Calu3 (cell line): Measurements from ENCODE around the gene SMIM29. TPM values are rescaled to one million over a fixed set of nuclear protein-coding genes. Genes with fewer than 3 reads are reported as not detected.

Experiments used
- BruUV-seq: library from RNA; stranded (reverse); fragments of 400-500 nt; replicated peaks from 2 replicates; lab custom pipeline; 2021; lab: Mats Ljungman, UMichigan
- CTCF ChIA-PET: fragments of 300-600 bp; sonication (Branson Sonifier 250); formaldehyde crosslinking; loops from one replicate; lab custom pipeline; 2022; ENCODE audit warnings: antibody characterized with exemption; lab: Charles Lee
- DNase-seq: peaks from one replicate; pipeline ENCODE4 v3.0.0; 2022
- H3K27ac Mint-ChIP-seq: one replicate; pipeline ENCODE4 v1.8.0; 2022; ENCODE audit warnings: mixed read lengths; ENCODE audit not compliant: unreplicated experiment
- H3K27me3 Mint-ChIP-seq: one replicate; pipeline ENCODE4 v1.8.0; 2022; ENCODE audit warnings: mixed read lengths; ENCODE audit not compliant: unreplicated experiment
- H3K36me3 Mint-ChIP-seq: one replicate; pipeline ENCODE4 v1.8.0; 2022; ENCODE audit warnings: mild to moderate bottlenecking, moderate library complexity, mixed read lengths; ENCODE audit not compliant: insufficient read depth, unreplicated experiment
- H3K4me1 Mint-ChIP-seq: one replicate; pipeline ENCODE4 v1.8.0; 2022; ENCODE audit warnings: mild to moderate bottlenecking, low read depth, mixed read lengths; ENCODE audit not compliant: unreplicated experiment
- H3K4me3 Mint-ChIP-seq: one replicate; pipeline ENCODE4 v1.8.0; 2022; ENCODE audit warnings: mild to moderate bottlenecking, low read depth, moderate library complexity, mixed read lengths; ENCODE audit not compliant: unreplicated experiment
- H3K9me3 Mint-ChIP-seq: one replicate; pipeline ENCODE4 v1.8.0; 2022; ENCODE audit warnings: low read depth, mixed read lengths; ENCODE audit not compliant: unreplicated experiment
- intact Hi-C: fragments of 100-400 bp; cut with micrococcal nuclease; formaldehyde crosslinking; loops from one replicate; pipeline ENCODE4 v1.10.0; 2022; ENCODE audit not compliant: unreplicated experiment
- total RNA-seq: library from RNA; stranded (reverse); gene quantifications from 2 replicates; pipeline ENCODE4 v1.2.3, GENCODE V29; 2022
- TF ChIP-seq, protein P1 (sequence below): fragments of 200-600 bp; IDR thresholded peaks from one replicate; pipeline ENCODE4 v1.8.0; 2022; ENCODE audit warnings: antibody characterized with exemption; ENCODE audit not compliant: unreplicated experiment

Gene SMIM29
- total RNA-seq, 1 experiment from 2014 or later, result 59.2 TPM

DNA sequence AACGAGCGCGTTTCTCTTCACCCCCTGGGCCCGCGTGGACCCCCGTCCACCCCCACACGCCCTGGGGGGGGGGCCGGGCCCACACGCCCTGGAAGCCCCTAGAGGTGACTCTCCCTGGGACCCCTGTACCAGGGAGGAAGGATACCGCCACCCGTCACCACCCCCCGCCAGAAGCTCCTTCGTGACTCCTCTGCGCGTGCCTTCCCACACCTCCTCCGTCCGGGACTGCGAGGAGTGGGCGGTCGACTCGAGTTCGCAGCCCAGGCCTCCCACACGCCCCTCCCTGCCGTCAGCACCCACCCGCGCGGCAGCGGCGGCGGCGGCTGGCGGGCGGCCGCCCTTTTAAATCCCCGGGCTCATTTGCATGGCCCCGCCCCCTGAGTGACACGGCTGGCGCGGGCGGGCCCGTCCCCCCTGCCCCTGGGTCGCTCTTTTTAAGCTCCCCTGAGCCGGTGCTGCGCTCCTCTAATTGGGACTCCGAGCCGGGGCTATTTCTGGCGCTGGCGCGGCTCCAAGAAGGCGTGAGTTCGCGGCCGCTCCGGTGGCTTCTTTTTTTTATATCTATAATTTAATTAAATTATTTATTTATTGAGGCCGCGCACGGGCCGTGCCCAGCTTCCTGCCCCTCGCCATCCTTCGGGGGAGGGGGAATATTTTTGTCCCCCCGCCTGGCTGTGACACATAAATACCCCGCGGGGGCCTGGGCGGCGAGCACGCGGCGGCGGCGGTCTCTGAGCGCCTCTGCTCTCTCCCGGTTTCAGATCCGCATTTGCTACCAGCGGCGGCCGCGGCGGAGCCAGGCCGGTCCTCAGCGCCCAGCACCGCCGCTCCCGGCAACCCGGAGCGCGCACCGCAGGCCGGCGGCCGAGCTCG is 12.1 kb downstream of the SMIM29 start, which contains the start of gene HMGA1:
Gene HMGA1, plus strand, starts transcription at position 431 of the 873 bp plus-strand sequence. CDS start 3,908 bp downstream, outside the sequence.
- CTCF ChIA-PET, result interaction anchor here (0.6 to 1.4 kb wide), 14 partner anchors 10 to 491 kb away, joined by 3 to 20 read pairs (median 4); no protein-coding TSS in a partner anchor
- Mint-ChIP-seq H3K27me3 (no peaks in the 10 kb centered on the region), H3K4me3 (peak within 1 kb of the TSS; percentile 81), H3K4me1 (peaks cover 57% of the 10 kb centered on the region), H3K27ac (peak within 1 kb of the TSS; percentile 97), H3K9me3 (no peaks in the 10 kb centered on the region), H3K36me3 (peaks cover 69% of the 10 kb centered on the region)
- intact Hi-C loops, result loop anchor here (5.0 kb wide), 1 partner anchor 519 kb away; no protein-coding TSS in a partner anchor
- no TSS peak for BruUV-seq
- DNase-seq, result peak; percentile 98
- TF ChIP-seq, protein P1, sequence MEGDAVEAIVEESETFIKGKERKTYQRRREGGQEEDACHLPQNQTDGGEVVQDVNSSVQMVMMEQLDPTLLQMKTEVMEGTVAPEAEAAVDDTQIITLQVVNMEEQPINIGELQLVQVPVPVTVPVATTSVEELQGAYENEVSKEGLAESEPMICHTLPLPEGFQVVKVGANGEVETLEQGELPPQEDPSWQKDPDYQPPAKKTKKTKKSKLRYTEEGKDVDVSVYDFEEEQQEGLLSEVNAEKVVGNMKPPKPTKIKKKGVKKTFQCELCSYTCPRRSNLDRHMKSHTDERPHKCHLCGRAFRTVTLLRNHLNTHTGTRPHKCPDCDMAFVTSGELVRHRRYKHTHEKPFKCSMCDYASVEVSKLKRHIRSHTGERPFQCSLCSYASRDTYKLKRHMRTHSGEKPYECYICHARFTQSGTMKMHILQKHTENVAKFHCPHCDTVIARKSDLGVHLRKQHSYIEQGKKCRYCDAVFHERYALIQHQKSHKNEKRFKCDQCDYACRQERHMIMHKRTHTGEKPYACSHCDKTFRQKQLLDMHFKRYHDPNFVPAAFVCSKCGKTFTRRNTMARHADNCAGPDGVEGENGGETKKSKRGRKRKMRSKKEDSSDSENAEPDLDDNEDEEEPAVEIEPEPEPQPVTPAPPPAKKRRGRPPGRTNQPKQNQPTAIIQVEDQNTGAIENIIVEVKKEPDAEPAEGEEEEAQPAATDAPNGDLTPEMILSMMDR, result no peak

DNA sequence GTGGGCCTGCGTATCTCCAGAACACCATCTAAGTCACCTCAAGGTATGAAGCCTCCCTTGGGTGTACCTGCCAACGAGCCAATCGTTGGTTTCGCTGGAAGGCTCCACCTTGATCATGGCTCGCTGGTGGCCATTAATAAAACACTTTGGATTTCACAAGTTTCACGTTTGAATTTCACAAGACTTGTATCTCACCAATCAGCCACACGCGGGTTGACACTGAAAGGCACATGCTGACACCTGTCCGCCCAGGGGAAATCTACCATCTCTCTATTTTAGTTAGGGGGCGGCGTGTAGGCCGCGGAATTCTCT is 12.7 kb downstream of the SMIM29 start:
- Mint-ChIP-seq H3K36me3 (peaks cover 63% of the 10 kb centered on the region), H3K4me1 (peaks cover 51% of the 10 kb centered on the region), H3K27me3 (no peaks in the 10 kb centered on the region), H3K9me3 (no peaks in the 10 kb centered on the region), H3K27ac (peak overlapping the region; percentile 89), H3K4me3 (peak overlapping the region; percentile 81)
- TSS peak; percentile 99 for BruUV-seq
- intact Hi-C loops, result loop anchor here (5.0 kb wide), 1 partner anchor 519 kb away; no protein-coding TSS in a partner anchor
- TF ChIP-seq, protein P1, result no peak
- no peak for DNase-seq
- CTCF ChIA-PET, result interaction anchor here (0.8 to 1.4 kb wide), 10 partner anchors 10 to 180 kb away, joined by 3 to 20 read pairs (median 4); no protein-coding TSS in a partner anchor

DNA sequence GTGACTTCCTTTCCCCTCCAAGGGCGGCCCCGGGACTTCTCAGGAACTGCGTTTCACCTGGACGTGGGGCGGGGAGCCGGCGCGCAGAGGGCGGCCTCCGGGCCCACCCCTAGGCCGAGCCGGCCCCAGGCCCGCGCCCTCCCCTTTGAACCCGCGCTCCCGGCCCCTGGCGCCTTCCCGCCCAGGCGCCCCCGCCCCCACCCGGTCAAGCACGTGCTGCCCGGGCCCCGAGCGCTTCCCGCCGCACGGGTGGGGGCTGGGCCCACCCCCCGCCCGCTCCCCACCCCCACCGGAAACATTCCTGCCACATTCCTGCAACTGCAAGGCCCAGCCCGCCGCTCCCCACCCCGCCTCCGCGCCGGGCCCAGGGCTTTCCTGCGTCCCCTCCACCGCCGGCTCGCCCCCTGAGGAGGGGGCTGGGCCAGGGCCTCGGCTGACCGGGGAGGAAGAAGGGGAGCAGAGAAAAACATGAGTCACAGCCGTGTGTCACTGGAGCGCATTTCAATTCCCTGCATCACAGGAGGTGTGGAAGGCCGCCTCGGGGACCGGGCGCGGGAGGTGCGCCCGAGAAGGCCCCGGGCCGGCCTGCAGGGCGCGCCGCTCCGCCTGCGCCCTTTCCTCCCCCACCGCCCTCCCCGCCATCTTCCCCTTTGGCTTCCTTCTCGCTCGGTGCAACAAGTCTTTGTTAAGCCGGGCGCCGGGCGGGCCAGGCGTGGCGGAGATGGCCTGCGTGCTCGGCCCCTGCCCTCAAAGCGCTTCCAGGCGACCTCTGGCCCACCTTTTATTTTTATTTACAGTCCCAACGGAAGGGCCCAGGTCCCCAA is 13.3 kb downstream of the SMIM29 start:
- Mint-ChIP-seq H3K9me3 (no peaks in the 10 kb centered on the region), H3K4me3 (peak overlapping the region; percentile 81), H3K36me3 (peaks cover 57% of the 10 kb centered on the region), H3K27ac (peak overlapping the region; percentile 89), H3K4me1 (peaks cover 51% of the 10 kb centered on the region), H3K27me3 (no peaks in the 10 kb centered on the region)
- DNase-seq, result peak; percentile 85
- TF ChIP-seq, protein P1, result no peak
- BruUV-seq, result no TSS peak
- CTCF ChIA-PET, result interaction anchor here (1.3 kb wide), 1 partner anchor 39 kb away, joined by 20 read pairs; no protein-coding TSS in a partner anchor
- intact Hi-C loops, result loop anchor here (5.0 kb wide), 1 partner anchor 518 kb away; no protein-coding TSS in a partner anchor
